NCI-H526 (cell line): ENCODE measurements around the gene NOL4L.
"Not testable (repeated sequence)": the region's sequence is repeated elsewhere in the genome, so short reads cannot be mapped to it uniquely, and the experiment has no call there.

Source experiments
- DNase-seq, 2 experiments: peaks; one replicate each; lab custom pipeline; 2025; lab: John Stamatoyannopoulos, UW

NOL4L gene

DNA sequence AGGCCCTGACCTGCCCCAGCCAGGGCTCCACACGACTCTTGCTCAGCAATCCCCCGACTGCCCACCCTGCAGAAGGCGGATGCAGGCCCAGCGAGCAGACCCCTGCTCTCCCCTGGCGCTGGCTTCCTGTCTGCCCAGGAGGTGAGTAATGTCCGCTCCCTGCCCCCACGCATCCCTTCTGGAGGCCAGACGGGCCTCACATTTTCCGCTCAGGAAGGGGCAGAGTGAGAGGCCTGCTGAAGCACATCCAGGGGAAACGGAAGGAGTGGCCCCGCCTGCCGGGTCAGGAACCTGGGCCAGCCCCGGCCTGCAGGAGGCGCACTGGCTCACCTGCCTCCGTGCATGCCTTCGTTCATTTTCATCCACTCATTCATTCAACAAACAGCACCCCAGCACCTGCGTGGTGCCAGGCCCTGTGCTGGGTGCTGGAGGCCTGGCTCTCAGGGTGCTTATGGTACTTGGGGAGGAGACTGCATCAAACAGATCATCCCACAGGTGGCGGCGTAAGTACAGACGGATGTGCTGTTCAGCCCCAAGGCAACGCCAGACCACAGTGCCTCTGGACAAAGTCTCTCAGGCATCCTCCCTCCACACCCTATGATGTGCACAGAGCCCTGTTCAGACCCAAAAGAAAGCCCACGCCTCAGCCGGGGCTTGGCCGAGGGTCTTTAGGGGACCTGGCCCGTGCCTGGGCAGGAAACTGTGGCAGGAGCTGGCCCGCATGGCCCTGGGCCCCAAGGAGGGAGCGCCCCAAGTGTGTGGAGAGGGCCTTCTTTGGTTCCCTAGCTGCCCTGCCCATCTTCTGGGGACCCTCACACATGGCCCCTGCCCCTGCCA lies 114.9 kb downstream of the NOL4L start:
- peak in 1 of 2 experiments; percentile 68 for DNase-seq

DNA sequence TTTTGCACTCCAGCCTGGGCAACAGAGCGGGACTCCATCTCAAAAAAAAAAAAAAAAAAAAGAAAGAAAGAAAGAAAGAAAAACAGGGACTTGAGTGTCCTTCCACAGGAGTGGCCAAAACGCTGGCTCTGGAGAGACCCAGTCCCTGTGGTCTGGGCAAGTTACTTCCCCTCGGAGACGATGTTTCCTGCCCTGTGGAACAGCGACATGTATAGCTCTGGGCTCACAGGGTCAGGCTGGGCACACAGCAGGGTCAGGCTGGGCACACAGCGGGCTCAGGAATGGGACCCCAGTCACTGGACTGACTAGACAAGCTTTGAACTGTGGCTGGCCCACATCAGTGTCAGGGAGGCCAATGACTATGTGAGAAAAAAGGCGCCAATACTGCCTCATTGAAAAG lies 116.3 kb downstream of the NOL4L start:
- no peak for DNase-seq

DNA sequence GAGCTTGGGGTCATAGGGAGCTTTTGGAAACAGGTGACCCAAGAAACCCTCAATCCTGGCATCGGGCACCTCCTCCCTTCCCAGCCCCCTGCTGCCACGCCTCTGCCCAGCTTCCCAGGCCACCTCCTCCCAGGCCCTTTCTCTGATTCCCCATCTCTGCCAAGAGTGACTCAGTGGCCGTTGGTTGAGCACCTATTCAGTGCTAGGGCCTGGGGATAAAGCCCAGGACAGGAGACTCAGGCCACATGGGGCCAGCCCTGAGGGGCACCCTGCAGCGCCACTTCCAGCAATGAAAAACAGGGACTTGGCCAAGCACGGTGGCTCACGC lies 116.9 kb downstream of the NOL4L start:
- no peak for DNase-seq

DNA sequence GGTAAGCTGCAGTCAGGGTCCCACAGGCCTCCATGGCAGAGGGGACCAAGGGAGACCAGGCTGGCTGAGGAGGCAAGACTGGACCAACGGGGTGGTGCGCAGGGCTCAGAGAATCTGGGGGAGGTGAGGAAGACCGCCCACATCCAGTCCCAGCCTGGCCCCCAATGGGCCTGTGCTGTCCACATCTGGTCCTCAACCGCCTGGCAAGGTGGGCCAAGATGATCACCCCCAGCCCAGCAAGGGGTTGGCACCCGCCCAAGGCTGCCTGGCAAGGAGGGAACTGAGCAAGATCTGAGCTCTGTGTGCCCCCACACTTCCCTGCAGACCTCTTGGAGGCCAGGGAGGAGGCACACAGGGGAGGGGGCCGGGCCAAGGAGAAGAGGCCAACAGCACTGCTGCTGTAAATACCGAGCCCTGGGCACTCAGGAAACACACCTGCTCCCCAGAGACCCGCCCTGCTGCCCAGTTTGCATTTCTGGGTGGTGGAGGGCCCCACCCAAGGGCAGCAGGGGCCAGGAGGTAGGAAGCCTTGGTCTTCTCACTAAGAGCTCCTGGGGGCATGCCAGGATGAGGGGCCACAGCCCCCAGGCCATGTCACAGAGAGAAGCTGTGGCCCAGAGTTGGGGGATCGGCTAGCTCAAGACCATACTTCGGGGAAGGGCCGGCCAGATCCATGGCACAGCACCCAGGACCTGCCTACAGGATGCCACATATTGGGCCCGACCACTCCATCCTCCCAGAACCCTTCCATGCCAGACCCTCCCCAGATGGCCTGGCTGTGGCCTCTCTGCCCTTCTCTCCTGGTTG lies 117.4 kb downstream of the NOL4L start:
- DNase-seq: peak in 1 of 2 experiments; percentile 69

DNA sequence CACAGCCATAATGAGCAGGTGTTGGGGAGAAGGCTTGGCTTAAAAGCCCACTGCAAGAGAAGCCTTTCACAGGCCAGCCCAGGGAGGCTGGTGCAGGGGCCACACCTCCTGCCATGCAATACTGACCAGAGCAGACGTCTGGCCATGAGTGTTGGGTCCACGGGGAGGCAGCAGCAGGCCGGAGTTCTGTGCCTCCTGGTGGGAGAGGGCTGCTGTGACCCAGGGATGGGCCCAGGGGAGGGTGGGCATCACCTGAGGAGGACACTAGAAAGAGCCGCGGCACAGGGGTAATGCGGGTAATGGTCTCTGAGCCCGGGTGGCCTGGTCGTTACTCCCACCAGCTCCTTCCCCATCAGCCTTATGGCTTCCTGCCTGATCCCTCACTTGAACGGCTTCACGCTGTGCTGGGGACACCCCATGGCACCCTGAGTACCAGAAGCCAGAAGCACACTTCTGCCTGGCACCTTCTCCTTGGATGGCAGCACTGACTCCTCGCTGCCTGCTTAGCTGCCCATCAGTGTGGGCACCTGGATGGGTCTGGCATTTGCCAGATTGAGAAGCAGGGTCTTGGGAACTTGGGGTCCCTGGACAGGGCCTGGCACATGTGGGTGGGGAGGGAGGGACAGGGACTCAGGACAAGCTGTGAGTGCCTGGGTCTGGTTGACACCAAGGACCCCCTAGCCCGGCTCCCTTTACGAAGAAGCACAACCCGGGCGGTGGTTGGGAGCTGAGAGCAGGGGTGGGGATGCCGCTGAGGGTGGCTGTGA lies 118.2 kb downstream of the NOL4L start:
- DNase-seq: no peak

DNA sequence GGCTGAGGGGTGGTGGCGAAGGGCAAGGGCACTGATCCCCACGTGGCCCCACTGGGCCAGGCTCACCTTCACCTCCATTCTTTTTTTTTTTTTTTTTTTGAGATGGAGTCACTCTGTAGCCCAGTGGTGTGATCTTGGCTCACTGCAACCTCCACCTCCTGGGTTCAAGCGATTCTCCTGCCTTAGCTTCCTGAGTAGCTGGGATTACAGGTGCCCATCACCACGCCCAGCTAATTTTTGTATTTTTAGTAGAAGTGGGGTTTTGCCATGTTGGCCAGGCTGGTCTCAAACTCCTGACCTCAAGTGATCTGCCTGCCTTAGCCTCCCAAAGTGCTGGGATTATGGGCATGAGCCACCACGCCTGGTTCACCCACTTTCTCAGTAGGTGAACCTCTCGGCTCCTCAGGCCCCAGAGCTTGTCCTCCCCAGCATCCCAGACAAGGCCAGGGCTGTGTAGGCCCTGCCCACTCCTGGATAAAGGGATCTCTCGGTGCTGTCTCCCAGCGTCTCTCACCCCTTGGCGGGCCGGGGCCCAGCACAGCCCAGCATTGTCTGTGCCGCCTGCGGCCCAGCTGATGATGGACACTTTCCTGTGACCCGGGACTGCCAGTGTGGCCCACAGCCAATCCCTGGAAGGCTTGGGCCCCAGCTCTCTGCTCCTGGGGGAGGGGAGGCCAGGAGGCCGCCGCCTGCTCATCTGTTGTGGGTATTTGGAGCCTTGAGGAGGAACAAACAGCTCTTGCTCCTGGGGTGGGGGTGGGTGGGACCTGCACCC lies 119.0 kb downstream of the NOL4L start:
- not testable (repeated sequence) for DNase-seq

DNA sequence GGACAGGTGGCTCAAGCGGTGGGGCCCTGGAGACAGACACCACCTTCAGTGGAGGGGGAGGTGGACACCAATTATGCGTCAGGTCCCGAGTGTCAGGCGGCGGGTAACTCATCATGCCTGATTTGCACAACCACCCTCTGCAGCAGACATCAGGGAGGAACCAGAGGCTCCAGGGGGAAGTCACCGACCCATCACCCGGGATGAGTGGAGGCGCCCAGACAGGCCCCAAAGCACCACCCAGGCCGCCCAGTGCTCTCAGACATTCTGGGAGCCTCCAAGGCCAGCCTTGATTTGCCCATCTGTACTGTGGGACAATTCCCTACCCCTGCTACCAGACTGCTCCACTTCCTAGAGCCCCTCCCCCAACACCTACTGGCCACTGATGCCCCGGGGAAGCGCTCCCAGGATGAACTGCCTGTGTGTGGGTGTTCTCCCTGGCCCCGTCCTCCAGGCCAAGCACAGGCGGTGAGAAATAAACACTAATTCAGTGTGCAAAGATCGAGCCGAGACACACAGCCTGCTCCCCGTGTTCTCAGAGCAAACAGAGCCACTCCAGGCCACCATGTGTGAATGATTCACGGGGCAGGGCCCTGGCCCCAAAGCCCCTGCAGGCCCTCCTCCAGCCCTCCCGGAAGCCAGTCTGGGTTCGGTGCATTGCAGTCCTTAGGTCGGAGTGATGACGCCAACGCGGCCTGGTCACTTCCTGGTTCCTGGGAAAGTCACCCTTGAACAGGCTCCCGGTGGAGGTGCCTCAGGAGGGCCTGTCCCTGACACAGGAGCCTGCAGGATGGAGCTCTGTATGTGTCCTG lies 119.8 kb downstream of the NOL4L start:
- peak in 1 of 2 experiments; percentile 55 for DNase-seq

DNA sequence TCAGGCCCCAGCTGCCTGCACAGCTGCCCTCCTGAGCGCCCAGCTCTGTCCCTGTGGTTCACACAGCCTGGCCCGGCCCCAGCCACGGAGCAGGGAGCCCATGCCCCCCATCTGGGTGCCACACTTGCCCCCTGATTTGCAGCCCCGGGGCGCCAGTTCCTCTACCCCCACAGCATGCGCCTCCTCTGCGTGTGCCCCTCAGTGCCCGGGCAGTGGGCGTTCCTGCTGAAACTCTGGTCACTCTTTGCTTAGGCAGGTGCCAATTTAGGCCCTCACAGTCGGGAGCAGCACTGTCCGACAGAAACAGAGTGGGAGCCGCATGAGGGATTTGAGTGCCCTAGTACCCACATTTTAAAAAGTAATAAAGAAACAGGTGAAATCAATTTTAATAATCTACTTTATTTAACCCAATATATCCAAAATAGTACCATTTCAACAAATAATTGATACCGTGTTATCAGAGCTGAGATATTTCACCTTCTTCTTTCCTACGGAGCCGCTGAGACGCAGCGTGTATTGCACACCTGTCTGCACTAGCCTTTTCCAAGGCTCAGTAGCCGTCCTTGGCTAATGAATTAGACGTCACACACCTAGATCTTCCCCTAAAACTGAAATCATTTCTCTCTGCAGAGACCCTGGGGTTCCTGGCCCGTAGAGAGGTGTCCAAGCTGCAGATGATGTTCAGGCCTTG lies 120.6 kb downstream of the NOL4L start:
- DNase-seq: no peak

DNA sequence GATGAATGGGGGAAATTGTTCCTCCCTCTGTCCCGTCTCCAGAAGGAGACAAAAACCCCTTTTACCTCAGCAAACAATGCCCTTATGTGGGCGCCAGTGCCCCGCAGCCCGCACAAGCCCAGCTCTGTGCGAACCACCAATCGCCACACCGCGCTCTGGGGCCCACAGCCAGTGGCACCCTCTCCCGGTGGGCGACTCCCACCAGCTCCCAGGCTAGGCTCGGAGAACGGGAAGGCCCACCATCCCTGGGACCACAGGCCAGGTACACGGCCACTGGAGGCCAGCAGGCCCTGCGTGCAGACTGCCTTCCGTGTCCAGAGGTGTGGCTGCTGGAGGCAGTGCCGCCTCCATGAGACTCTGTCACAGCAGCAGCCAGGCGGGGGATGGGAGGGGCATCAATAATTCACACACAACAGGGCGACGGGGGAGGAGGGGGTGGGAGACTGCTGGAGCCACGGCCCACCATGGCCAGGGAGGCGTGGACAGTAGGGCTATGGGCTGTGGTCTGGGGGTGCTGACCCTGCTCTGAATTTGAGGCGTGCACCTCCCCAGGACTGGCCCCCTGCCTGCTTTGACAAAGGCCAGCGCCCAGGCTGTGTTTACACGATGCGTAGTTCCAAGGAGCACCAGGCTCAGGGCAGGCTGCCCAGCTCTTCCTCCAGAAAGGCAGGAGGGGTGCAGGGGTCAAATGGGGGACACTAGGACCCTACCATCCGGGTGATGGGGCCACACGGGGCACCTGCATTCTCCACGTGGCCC lies 121.3 kb downstream of the NOL4L start:
- DNase-seq: peak; percentile 56 to 81

DNA sequence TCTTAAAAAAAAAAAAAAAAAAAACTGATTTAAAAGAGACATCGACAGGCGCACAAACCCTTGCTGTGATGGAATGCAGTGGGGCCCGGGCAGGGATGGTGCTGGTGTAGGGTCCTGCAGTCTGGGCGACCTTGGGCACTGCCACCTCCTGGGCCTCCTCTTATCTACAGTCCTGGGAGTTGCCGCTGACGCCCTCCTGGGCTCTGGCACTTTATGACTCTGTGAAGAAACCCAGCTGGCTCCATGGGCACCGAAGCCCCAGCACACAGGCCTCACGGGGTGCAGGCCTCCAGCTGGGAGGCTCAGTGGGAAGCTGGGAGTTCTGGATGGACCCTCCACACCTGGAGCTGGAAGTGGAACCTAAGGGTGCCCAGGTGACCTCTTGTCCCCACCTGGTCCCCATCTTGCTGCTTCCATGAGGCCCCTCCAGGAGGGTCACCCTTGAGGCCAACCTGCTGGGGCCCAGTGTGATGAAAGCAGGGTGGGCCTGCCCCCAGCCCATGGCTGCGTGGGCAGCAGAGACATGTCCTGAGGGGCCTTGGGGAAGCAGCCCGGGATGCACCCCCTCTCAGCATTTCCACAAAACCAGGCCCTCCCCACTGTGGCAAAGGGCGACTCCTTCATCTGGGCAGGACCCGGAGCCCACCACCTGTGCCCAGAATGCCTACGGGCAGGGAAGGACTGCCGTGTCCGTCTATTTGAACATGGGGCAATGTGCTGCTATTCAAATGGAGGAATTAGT lies 122.1 kb downstream of the NOL4L start:
- DNase-seq: no peak

DNA sequence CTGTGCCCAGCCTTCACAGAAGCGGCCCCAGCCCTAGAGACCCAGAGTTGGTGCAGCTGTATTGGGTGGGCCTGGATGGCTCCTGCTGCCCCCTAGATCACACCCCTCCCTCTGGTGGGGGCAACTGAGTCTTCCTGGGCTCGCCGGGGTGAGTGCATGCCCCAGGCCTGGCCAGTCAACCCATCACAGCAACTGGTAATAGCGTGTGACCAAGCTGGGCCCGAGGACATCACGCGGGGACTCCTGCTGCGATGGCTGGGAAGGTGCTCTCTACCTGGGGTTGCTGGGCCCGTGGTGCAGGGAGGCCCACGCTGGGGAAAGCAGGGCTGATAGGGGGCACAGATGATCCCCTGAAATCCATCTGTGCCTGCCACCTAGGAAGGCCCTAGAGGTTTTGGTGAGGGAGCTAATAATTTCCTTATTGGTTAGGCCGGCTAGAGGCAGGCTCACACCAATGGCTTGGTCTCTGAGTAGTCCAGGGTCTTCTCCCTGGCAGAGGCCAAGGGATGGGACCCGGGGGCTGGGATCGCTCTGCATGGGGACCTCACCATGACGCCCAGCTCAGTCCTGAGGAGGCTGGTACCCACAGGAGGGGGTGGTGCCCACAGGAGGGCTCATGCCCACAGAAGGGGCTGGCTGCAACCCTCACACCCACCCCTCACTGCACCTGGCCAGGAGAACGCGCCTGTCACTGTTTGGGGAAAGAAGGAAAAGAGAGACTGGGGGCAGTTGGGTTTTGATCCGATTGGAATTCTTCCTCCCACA lies 123.1 kb downstream of the NOL4L start:
- DNase-seq: no peak

DNA sequence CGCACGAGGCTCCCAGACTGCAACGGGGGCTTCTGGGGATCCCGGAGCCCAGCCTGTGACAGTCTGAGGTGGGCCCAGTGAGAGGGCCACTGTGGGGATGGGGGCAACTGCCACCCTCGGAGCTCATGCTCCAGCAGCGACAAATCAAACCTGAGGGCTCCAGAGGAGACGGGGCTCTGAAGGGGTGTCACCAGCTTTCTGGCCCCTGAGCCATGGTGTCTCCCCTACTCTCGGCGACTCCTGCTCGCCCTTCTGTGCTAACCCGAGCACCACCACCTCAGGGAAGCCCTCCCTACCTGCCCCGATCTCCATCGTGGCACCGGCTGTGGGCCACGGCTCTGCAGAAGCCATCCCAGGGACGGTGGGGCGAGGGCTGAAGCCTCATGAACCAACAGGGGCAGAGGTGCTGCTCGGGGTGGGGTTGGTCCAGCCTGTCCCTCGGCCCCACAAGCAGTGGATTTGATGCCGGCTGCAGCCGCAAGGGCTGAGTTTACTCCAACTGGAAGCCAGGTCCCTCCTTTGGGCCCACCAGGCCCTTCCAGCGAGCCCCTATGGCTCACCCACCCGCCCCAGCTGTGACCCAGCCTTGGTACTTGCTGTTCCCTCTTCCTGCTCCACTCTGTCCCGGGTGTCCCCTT lies 124.3 kb downstream of the NOL4L start:
- no peak for DNase-seq

DNA sequence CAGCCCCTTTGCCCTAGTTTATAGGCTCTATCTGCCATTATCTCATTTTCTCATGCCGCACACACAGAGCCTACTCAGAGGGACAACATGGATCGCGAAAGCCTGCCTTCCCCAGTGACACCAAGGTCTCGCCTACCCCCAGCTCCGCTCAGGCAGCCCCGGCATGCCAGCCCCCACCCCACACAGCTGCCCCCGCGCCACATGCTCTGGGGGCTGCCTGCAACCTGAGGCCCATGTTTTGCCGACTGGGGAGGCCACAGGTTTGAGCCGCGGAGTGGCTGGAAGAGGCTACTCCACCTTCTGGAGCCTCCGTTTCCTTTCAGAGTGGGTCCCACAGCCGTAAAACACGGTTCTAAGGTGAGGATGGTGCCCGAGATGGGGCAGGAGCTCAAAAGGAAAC lies 124.9 kb downstream of the NOL4L start:
- DNase-seq: no peak

DNA sequence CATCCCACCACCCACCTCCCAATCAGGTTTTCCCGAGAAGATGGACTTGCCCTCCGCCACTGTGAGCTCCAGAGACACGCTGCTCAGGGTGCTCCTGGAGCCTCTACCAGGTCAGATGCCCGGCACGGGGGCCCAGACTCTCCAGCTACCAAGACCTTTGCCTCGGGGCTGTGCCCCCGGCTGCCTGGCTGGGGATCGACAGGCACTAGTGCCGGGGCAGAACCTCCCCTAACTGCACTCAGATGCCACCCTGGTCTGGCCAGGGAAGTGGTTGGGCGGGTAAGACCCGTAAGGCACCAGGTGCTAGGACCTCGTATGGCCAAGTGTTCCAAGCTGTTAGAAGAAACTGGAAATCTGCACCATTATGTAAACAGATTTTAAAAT lies 126.3 kb downstream of the NOL4L start:
- no peak for DNase-seq

DNA sequence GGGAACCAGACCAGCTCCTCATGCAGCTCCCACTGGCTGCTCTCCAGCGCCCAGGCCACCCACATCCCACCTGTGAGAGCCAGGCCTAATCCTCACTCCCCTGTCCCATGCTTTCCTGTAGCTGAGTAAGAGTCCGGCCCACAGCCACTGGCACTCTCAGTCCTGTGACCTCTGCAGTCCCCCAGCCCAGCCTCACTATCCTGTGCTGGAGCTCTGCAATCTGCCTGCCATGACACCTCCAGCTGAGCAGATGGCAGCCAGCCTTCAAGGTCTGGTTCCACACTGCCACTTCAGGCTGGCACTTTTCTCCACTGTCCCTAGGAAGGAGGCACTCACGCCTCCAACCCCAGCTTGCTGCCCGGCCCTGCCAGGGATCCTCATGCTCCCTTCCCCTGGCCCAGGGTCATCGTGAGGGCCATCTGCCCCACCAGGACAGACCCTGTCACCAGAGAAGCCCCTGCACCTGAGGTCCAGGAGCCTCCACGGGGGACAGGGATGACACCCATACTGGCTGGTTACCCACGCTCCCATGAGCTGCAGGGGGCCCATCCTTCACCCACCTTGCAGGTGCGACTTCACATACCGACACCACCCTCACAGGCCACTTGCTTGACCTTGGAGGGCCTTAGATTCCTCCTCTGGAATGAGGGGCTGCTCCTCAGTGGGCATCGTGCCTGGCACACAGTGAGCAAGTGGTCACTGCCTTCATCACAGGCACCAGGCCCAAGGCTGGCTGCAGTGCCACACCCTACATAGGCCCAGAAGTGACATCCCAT lies 126.9 kb downstream of the NOL4L start:
- DNase-seq: no peak

DNA sequence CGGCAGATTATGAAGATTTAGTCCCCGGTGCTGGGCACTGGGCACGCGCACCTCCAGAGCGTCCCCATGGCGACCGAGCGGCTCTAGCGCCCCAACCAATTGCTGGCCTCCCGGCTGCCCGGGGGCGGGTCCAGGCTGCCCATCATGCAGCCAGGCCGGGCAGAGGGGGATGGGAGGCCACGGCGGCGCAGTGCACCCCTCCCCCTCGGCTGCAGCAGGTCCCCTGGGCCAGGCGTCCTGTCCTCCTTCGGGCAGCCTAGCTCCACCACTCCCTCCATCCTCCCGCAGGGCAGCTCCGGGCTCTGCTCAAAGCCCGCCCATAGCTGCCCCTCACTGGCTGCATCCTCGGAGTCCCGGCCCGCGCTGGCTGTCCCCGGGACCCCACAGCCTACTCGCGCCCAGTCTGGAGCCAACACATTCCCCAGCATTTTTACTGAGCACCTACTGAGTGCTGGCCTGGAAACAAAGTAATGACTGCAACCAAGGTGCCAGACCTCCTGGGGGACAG lies 127.6 kb downstream of the NOL4L start:
- DNase-seq: peak; percentile 68 to 94
